Subcutaneous abdominal adipose tissue (tissue), 5 donors: ENCODE measurements around the gene GNA15.
"Not testable (repeated sequence)": the region's sequence is repeated elsewhere in the genome, so short reads cannot be mapped to it uniquely, and the experiment has no call there.

Experiments used
- H3K27ac ChIP-seq: one replicate; pipeline ENCODE4 v1.7.0; 2013; ENCODE audit warnings: low read depth, mild to moderate bottlenecking, inconsistent platforms, low read length, moderate library complexity
- H3K27me3 ChIP-seq, 5 donors: one replicate each; pipeline ENCODE4 v1.7.0; 2013; ENCODE audit warnings: low read length in 5 of 5, inconsistent platforms in 1 of 5; ENCODE audit not compliant: control insufficient read depth in 5 of 5, insufficient read depth in 4 of 5
- H3K36me3 ChIP-seq, 5 donors: one replicate each; pipeline ENCODE4 v1.7.0; 2013; ENCODE audit warnings: low read length in 5 of 5; ENCODE audit not compliant: control insufficient read depth in 5 of 5, insufficient read depth in 5 of 5
- H3K4me1 ChIP-seq, 5 donors: one replicate each; pipeline ENCODE4 v1.7.0; 2013; ENCODE audit warnings: low read length in 5 of 5, mild to moderate bottlenecking in 3 of 5, moderate library complexity in 1 of 5; ENCODE audit not compliant: control insufficient read depth in 5 of 5, insufficient read depth in 5 of 5
- H3K4me3 ChIP-seq, 5 donors: one replicate each; pipeline ENCODE4 v1.7.0; 2013; ENCODE audit warnings: low read length in 5 of 5, low read depth in 1 of 5
- H3K9ac ChIP-seq, 5 donors: one replicate each; pipeline ENCODE4 v1.7.0; 2013; ENCODE audit warnings: low read length in 5 of 5, mild to moderate bottlenecking in 4 of 5, moderate library complexity in 3 of 5
- H3K9me3 ChIP-seq, 5 donors: one replicate each; pipeline ENCODE4 v1.7.0; 2013; ENCODE audit warnings: low read length in 5 of 5; ENCODE audit not compliant: control insufficient read depth in 5 of 5
- donor health status: healthy.
- donor health status: healthy.
- donor health status: healthy.
- donor health status: healthy.
- donor health status: healthy.

The GNA15 gene

GRCh38 chr19:3198901-3199700, 63.3 kb downstream of the GNA15 start:
- no peak overlapping the region for H3K27ac ChIP-seq
- peaks cover 0 to 4% (median 0%) of the 10 kb centered on the region in 5 donors for H3K4me1 ChIP-seq
- H3K36me3 ChIP-seq, result peaks cover 0 to 54% (median 36%) of the 10 kb centered on the region in 5 donors
- no peaks in the 10 kb centered on the region for H3K9me3 ChIP-seq
- H3K27me3 ChIP-seq, result no peaks in the 10 kb centered on the region
- no peak overlapping the region for H3K9ac ChIP-seq
- no peak overlapping the region for H3K4me3 ChIP-seq

DNA sequence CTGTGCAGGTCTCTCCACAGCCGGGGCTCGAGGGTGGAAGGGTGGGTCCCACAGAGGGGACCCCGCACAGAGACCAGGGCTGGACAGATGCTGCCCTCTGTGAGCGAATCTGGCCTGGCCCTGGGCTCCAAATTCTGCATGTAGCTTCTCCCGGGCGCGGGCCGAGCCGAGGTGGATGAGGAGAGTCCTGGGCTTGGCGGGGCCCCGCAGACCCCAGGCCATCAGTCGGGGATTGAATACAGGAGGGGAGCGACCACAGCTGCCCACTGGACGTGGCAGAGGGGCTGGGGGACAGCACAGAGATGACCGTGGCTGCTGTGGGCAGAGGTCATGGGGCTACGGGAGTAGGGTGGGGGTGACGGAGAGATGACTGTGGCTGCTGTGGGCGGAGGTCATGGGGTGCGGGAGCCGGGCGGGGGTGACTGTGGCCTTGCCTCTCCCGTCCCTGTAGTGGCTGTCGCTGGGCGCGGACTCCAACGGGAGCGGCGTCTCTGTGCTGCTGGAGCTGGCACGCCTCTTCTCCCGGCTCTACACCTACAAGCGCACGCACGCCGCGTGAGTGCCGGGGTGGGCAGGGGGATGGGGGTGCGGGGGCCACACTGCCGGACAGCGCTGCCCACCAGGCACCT, 65.4 kb downstream of the GNA15 start:
- peaks cover 0 to 4% (median 0%) of the 10 kb centered on the region in 5 donors for H3K4me1 ChIP-seq
- no peak overlapping the region for H3K27ac ChIP-seq
- H3K9ac ChIP-seq, result no peak overlapping the region
- H3K36me3 ChIP-seq, result peaks cover 0 to 66% (median 46%) of the 10 kb centered on the region in 5 donors
- H3K27me3 ChIP-seq, result no peaks in the 10 kb centered on the region
- no peaks in the 10 kb centered on the region for H3K9me3 ChIP-seq
- H3K4me3 ChIP-seq, result no peak overlapping the region

- Histone ChIP-seq H3K9me3 (no peaks in the 10 kb centered on the region), H3K4me3 (no peak overlapping the region), H3K27ac (no peak overlapping the region), H3K27me3 (no peaks in the 10 kb centered on the region), H3K4me1 (peaks cover 0 to 4% (median 0%) of the 10 kb centered on the region in 5 donors), H3K9ac (no peak overlapping the region), H3K36me3 (peaks cover 0 to 65% (median 43%) of the 10 kb centered on the region in 5 donors)
Measured at GRCh38 chr19:3201911-3202310, 66.1 kb downstream of the GNA15 start.

- H3K9ac ChIP-seq, result no peak overlapping the region
- H3K36me3 ChIP-seq, result peaks cover 0 to 69% (median 46%) of the 10 kb centered on the region in 5 donors
- no peaks in the 10 kb centered on the region for H3K9me3 ChIP-seq
Measured at GRCh38 chr19:3202346-3202745, 66.5 kb downstream of the GNA15 start.

DNA sequence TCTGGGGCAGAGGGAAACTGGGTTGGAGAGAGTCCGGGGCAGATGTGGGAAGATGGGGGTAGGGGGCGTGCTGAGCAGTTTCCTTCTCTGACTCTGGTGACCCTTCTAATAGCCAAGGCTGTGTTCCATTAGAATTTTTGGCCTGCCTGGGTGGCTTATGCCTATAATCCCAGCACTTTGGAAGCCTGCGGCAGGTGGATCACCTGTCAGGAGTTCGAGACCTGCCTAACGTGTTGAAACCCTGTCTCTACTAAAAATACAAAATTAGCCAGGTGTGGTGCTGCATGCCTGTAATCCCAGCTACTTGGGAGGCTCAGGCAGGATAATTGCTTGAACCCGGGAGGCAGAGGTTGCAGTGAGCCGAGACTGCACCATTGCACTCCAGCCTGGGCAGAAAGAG, 67.1 kb downstream of the GNA15 start:
- H3K4me1 ChIP-seq, H3K4me3 ChIP-seq, H3K27me3 ChIP-seq, H3K9ac ChIP-seq, H3K27ac ChIP-seq, H3K9me3 ChIP-seq: not testable (repeated sequence)
- H3K36me3 ChIP-seq, result peaks cover 0 to 75% (median 51%) of the 10 kb centered on the region in 5 donors

More at GRCh38 chr19:3202346-3202745, 66.5 kb downstream of the GNA15 start:
- Histone ChIP-seq H3K27ac (no peak overlapping the region), H3K4me1 (no peaks in the 10 kb centered on the region), H3K27me3 (no peaks in the 10 kb centered on the region), H3K4me3 (no peak overlapping the region)

DNA sequence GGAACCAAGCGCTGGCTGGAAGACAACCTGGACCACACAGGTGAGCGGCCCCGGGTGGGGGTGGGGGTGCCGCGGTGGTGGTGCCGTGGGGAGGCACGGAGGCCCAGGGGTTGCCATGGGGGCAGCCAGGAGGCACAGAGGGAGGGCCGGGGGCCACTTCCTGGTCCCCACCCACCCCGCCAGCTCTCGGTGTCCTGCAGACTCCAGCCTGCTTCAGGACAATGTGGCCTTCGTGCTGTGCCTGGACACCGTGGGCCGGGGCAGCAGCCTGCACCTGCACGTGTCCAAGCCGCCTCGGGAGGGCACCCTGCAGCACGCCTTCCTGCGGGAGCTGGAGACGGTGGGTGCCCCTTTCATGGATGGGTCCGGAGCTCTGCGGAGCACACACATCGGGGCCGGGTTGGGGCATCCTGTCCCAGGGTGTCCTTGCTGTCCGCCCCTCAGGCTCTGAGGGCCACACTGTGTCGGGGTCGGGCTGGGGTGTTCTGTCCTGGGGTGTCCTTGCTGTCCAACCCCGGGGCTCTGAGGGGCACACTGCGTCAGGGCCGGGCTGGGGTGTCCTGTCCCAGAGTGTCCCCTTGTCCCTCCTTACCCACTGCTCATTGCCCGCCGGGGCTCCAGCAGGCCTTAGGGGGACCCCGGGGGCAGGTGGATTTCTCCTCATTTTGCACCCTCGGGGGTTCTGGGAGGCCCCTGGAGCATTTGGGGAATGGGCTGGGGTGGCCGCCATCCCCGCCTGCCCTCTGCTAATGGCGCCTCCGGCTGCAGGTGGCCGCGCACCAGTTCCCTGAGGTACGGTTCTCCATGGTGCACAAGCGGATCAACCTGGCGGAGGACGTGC, 68.2 kb downstream of the GNA15 start:
- peaks cover 0 to 79% (median 56%) of the 10 kb centered on the region in 5 donors for H3K36me3 ChIP-seq
- no peak overlapping the region for H3K4me3 ChIP-seq
- H3K27ac ChIP-seq, result no peak overlapping the region

GRCh38 chr19:3204646-3205275, 68.9 kb downstream of the GNA15 start:
- H3K36me3 ChIP-seq, result peaks cover 0 to 78% (median 52%) of the 10 kb centered on the region in 5 donors

More for the DNA sequence above, 68.2 kb downstream of the GNA15 start:
- no peak overlapping the region for H3K9ac ChIP-seq
- H3K27me3 ChIP-seq, result no peaks in the 10 kb centered on the region
- no peaks in the 10 kb centered on the region for H3K9me3 ChIP-seq
- no peaks in the 10 kb centered on the region for H3K4me1 ChIP-seq

GRCh38 chr19:3206216-3206953, 70.6 kb downstream of the GNA15 start:
- Histone ChIP-seq H3K9ac (no peak overlapping the region), H3K9me3 (no peaks in the 10 kb centered on the region), H3K36me3 (peaks cover 0 to 71% (median 52%) of the 10 kb centered on the region in 5 donors), H3K4me3 (no peak overlapping the region), H3K27me3 (no peaks in the 10 kb centered on the region), H3K4me1 (no peaks in the 10 kb centered on the region), H3K27ac (no peak overlapping the region)

More at GRCh38 chr19:3204646-3205275, 68.9 kb downstream of the GNA15 start:
- Histone ChIP-seq H3K4me1 (no peaks in the 10 kb centered on the region), H3K27me3 (no peaks in the 10 kb centered on the region), H3K27ac (no peak overlapping the region), H3K9me3 (no peaks in the 10 kb centered on the region), H3K4me3 (no peak overlapping the region), H3K9ac (no peak overlapping the region)
